HepG2 (cell line): ENCODE results near the gene TUBGCP6. TPM values are rescaled to one million over a fixed set of nuclear protein-coding genes. Genes with fewer than 3 reads are reported as not detected.

Experiments used
- ATAC-seq: fragments of 200-7000 bp; cut with Tn5 transposase; 3 replicates; pipeline ENCODE4 v1.9.1; 2020; ENCODE audit warnings: mild to moderate bottlenecking, moderate library complexity
- BruUV-seq: library from RNA; stranded (reverse); fragments of 400-500 nt; replicated peaks from 2 replicates; lab custom pipeline; 2021; lab: Mats Ljungman, UMichigan
- CTCF ChIA-PET: fragments of 300-600 bp; formaldehyde crosslinking; extraction: SDS; loops from one replicate; lab custom pipeline; 2021; ENCODE audit warnings: low total read pairs, inconsistent platforms, low intra/inter-chr PET ratio; lab: Yijun Ruan, JAX
- POLR2A ChIA-PET: fragments of 350-600 bp; sonication (Branson Sonifier 250); formaldehyde crosslinking; loops from one replicate; lab custom pipeline; 2020; ENCODE audit warnings: antibody characterized with exemption, inconsistent platforms; lab: Yijun Ruan, JAX
- DNase-seq: peaks from one replicate; pipeline ENCODE4 v3.0.0-alpha.2; 2015; ENCODE audit warnings: low spot score
- FAIRE-seq: peaks from 3 replicates; lab custom pipeline; 2011; peaks lifted over from hg19 to GRCh38; lab: Jason Lieb, UNC
- H2AFZ ChIP-seq: one replicate; pipeline ENCODE4 v1.6.1; 2011; ENCODE audit warnings: low read length, inconsistent platforms
- H3K27ac ChIP-seq: fragments of 300-600 bp; 3 replicates; pipeline ENCODE4 v1.8.0; 2011; ENCODE audit warnings: mixed run types, mild to moderate bottlenecking, mixed read lengths, low read length, inconsistent platforms; ENCODE audit not compliant: insufficient read depth; ENCODE audit errors: extremely low read length
- H3K27me3 ChIP-seq, 2 experiments: fragments of 200-600 bp in 1 of 2; 2 replicates in 1 of 2; 3 replicates in 1 of 2; pipeline versions ENCODE4 v1.6.0 to v1.8.0; 2011; ENCODE audit warnings: low read length in 2 of 2, mild to moderate bottlenecking in 2 of 2, moderate library complexity in 2 of 2, inconsistent platforms in 1 of 2; ENCODE audit not compliant: insufficient read depth in 2 of 2, control insufficient read depth in 1 of 2
- H3K36me3 ChIP-seq, 2 experiments: fragments of 200-600 bp in 1 of 2; replicated peaks in 1 of 2; 2 replicates in 1 of 2; 3 replicates in 1 of 2; pipeline versions ENCODE4 v1.5.1 to v1.8.0; 2011; ENCODE audit warnings: low read length in 2 of 2, inconsistent platforms in 1 of 2; ENCODE audit not compliant: insufficient read depth in 2 of 2, control insufficient read depth in 1 of 2
- H3K4me1 ChIP-seq: 2 replicates; pipeline ENCODE4 v1.5.1; 2012; ENCODE audit warnings: low read length, inconsistent platforms; ENCODE audit not compliant: insufficient read depth
- H3K4me2 ChIP-seq: 2 replicates; pipeline ENCODE4 v1.6.0; 2011; ENCODE audit warnings: low read depth, low read length, inconsistent platforms
- H3K4me3 ChIP-seq, 3 experiments: fragments of 200-600 bp in 1 of 3; sonication (generic), shearing (Covaris generic) in 1 of 3; replicated peaks in 1 of 3; 2 replicates each; pipeline ENCODE4 v1.5.1; 2011 to 2016; ENCODE audit warnings: low read length in 3 of 3, inconsistent platforms in 2 of 3, low read depth in 2 of 3, mild to moderate bottlenecking in 2 of 3, control low read depth in 1 of 3, mixed read lengths in 1 of 3; ENCODE audit not compliant: insufficient read depth in 1 of 3
- H3K79me2 ChIP-seq: one replicate; pipeline ENCODE4 v1.6.1; 2011; ENCODE audit warnings: low read length, inconsistent platforms; ENCODE audit not compliant: insufficient read depth
- H3K9ac ChIP-seq: 2 replicates; pipeline ENCODE4 v1.6.0; 2011; ENCODE audit warnings: mild to moderate bottlenecking, low read depth, low read length, inconsistent platforms; ENCODE audit not compliant: insufficient read depth
- H3K9me3 ChIP-seq: 2 replicates; pipeline ENCODE4 v1.5.1; 2012; ENCODE audit warnings: mild to moderate bottlenecking, low read length
- H4K20me1 ChIP-seq: 2 replicates; pipeline ENCODE4 v1.6.0; 2011; ENCODE audit warnings: inconsistent platforms, mild to moderate bottlenecking, low read length, moderate library complexity; ENCODE audit not compliant: insufficient read depth
- CBFB ChIP-seq: sonication (generic); formaldehyde crosslinking; IDR thresholded peaks from 2 replicates; pipeline ENCODE4 v1.4.0; 2020; ENCODE audit warnings: missing genetic modification reagents
- JUNB ChIP-seq: sonication (generic); formaldehyde crosslinking; IDR thresholded peaks from 2 replicates; pipeline ENCODE4 v1.8.0; 2022; ENCODE audit warnings: missing genetic modification reagents, mild to moderate bottlenecking, borderline replicate concordance
- REL ChIP-seq: sonication (generic); formaldehyde crosslinking; conservative IDR thresholded peaks from 2 replicates; pipeline ENCODE4 v1.8.0; 2022; ENCODE audit warnings: mild to moderate bottlenecking, missing genetic modification reagents, moderate library complexity
- ZNF263 ChIP-seq: sonication (generic); formaldehyde crosslinking; IDR thresholded peaks from 2 replicates; pipeline ENCODE4 v1.4.0; 2020; ENCODE audit warnings: missing genetic modification reagents
- ZNF282 ChIP-seq: fragments of 450-650 bp; IDR thresholded peaks from 2 replicates; pipeline ENCODE4 v1.6.1; 2018; ENCODE audit not compliant: partially characterized antibody
- ZNF670 ChIP-seq: sonication (generic); formaldehyde crosslinking; IDR thresholded peaks from 2 replicates; pipeline ENCODE4 v1.8.0; 2022; ENCODE audit warnings: mild to moderate bottlenecking, missing genetic modification reagents, borderline replicate concordance
- ZNF687 ChIP-seq: sonication (generic); formaldehyde crosslinking; IDR thresholded peaks from 2 replicates; pipeline ENCODE4 v1.5.1; 2020; ENCODE audit warnings: mild to moderate bottlenecking, missing genetic modification reagents, moderate library complexity
- WGBS: methylation state at CpG from one replicate; pipeline ENCODE4 v1.1.6; 2017; ENCODE audit warnings: low lambda C conversion rate; 5-methylcytosine and 5-hydroxymethylcytosine counted together
- in situ Hi-C: cut with HindIII; loops from 2 replicates; pipeline ENCODE4 v1.10.0; 2017; ENCODE audit warnings: low pct_unique_long_range_greater_than_20kb; ENCODE audit not compliant: extremely low pct_ligation_motif_present
- intact Hi-C: fragments of 100-400 bp; cut with micrococcal nuclease; formaldehyde crosslinking; loops from one replicate; pipeline ENCODE4 v1.10.0; 2022; ENCODE audit not compliant: unreplicated experiment
- polyA plus RNA-seq, 8 experiments: library from polyadenylated mRNA; depleted of rRNA in 3 of 8; stranded (reverse) in 7 of 8; unstranded in 1 of 8; fragments of >200 nt; fragmentation: Illumina TruSeq in 4 of 8; extraction: Trizol in 4 of 8; gene quantifications; 2 replicates each; pipeline versions ENCODE4 v1.2.1 to v1.2.3, GENCODE V29; 2011 to 2016; ENCODE audit warnings: low read depth in 4 of 8, missing spikeins in 1 of 8, mixed read lengths in 1 of 8; ENCODE audit not compliant: insufficient read depth in 1 of 8
- total RNA-seq, 5 experiments: library from RNA; depleted of rRNA; stranded (reverse); fragments of >200 nt; fragmentation: Illumina TruSeq; extraction: Trizol; gene quantifications; 2 replicates each; pipeline ENCODE4 v1.2.3, GENCODE V29; 2016; ENCODE audit warnings: low read depth in 1 of 5
- TF ChIP-seq, protein P1 (sequence below): sonication (generic); formaldehyde crosslinking; IDR thresholded peaks from 2 replicates; pipeline ENCODE4 v1.5.1; 2020; ENCODE audit warnings: missing genetic modification reagents, mild to moderate bottlenecking, borderline replicate concordance

Gene TUBGCP6
- total and polyA plus RNA-seq, 2 of the 13 experiments (the other 11 are each of a cell fraction or from before 2014, with no cell fraction given): 14.6 to 15.7 TPM

DNA sequence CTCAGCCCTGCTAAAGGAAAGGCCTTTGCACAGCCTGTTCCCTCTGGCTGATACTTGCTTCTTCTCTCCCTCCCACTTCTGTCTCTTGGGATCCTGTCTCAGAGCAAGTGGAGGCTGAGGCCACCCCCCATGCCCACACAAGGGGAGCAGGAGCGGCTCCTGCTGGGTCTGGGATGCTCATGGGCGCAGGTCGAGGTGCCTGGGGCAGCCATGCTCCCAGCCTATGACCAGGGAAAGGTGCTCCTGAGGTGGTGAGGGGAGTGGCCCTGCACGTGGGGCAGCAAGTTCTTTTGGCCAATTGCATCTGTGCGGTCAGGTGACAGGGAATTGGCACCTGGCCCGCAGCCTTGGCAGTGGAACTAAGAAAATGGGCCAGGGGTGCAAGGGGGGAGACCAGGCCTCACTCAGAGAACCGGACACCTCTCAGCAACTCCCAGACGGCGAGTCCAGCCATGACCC, 23.9 kb upstream of the TUBGCP6 start:
- CTCF ChIA-PET: no interaction called here
- DNase-seq (no peak), FAIRE-seq (no peak), ATAC-seq (no peak)
- 0% methylated on average over 6 of the region's 9 CpGs for WGBS
- Histone ChIP-seq H3K79me2 (no peaks in the 10 kb centered on the region), H3K9me3 (no peaks in the 10 kb centered on the region), H3K4me1 (peaks cover 34% of the 10 kb centered on the region), H3K36me3 (no peaks in the 10 kb centered on the region), H3K4me2 (no peak overlapping the region), H3K27me3 (peaks cover 15 to 56% of the 10 kb centered on the region in 2 experiments), H4K20me1 (peaks cover 7% of the 10 kb centered on the region; the same call in 1 of the 2 replicates), H3K9ac (no peak overlapping the region), H3K4me3 (no peak overlapping the region), H2AFZ (no peak overlapping the region), H3K27ac (no peak overlapping the region)
- no TSS peak for BruUV-seq
- POLR2A ChIA-PET: no interaction called here
- in situ Hi-C loops: no loop called here
- intact Hi-C loops: no loop called here
- TF ChIP-seq ZNF670 (CRISPR knock-in tag) (no peak), ZNF263 (CRISPR knock-in tag) (no peak), REL (CRISPR knock-in tag) (no peak)

- ChIA-PET CTCF (no interaction called here), POLR2A (interaction anchor here (1.3 to 1.5 kb wide), 2 partner anchors 17 to 61 kb away, joined by 4 to 6 read pairs; partner anchors contain the start of gene HDAC10)
- FAIRE-seq (no peak), ATAC-seq (no peak), DNase-seq (no peak)
- Histone ChIP-seq H3K9me3 (no peaks in the 10 kb centered on the region), H3K4me3 (peak overlapping the region in 1 of 3 experiments; percentile 48; a peak in 1 of 6 replicates), H3K9ac (no peak overlapping the region), H3K27ac (no peak overlapping the region), H4K20me1 (peaks cover 7% of the 10 kb centered on the region; the same call in 1 of the 2 replicates), H3K4me2 (peak overlapping the region; percentile 58), H3K79me2 (no peaks in the 10 kb centered on the region), H3K4me1 (peaks cover 43% of the 10 kb centered on the region), H3K27me3 (peaks cover 21 to 65% of the 10 kb centered on the region in 2 experiments), H2AFZ (no peak overlapping the region), H3K36me3 (no peaks in the 10 kb centered on the region)
- WGBS: 24% methylated on average over 19 of the region's 75 CpGs
- in situ Hi-C loops: no loop called here
- intact Hi-C loops: no loop called here
- BruUV-seq: no TSS peak
- TF ChIP-seq CBFB (CRISPR knock-in tag) (no peak), ZNF687 (CRISPR knock-in tag) (peak; percentile 36; the same call in 1 of the 2 replicates), JUNB (CRISPR knock-in tag) (no peak), ZNF282 (no peak)
- TF ChIP-seq, protein P1, sequence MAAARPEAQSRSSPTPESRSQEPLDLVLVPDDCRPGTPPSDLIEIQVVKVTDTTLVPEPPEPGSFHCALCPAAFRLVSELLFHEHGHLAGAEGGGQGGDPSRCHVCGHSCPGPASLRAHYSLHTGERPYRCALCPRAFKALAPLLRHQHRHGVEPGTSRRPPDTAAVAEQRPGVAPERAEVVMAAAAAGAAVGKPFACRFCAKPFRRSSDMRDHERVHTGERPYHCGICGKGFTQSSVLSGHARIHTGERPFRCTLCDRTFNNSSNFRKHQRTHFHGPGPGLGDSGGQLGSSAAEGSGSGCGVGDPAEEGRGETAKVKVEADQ: peak; percentile 29; the same call in 1 of the 2 replicates
These were observed 23.0 kb upstream of the TUBGCP6 start for GRCh38 chr22:50267591-50268390.
